GM10266 (cell line): ENCODE measurements around the gene CHRNA4.

ENCODE experiments used
- DNase-seq: peaks from one replicate; pipeline ENCODE4 v3.0.0; 2012; ENCODE audit errors: extremely low spot score
- CTCF ChIP-seq: IDR thresholded peaks from 2 replicates; pipeline ENCODE4 v1.5.1; 2012; ENCODE audit warnings: mild to moderate bottlenecking, low read depth; ENCODE audit not compliant: control insufficient read depth, insufficient read depth; ENCODE audit errors: missing control alignments

The CHRNA4 gene

DNA sequence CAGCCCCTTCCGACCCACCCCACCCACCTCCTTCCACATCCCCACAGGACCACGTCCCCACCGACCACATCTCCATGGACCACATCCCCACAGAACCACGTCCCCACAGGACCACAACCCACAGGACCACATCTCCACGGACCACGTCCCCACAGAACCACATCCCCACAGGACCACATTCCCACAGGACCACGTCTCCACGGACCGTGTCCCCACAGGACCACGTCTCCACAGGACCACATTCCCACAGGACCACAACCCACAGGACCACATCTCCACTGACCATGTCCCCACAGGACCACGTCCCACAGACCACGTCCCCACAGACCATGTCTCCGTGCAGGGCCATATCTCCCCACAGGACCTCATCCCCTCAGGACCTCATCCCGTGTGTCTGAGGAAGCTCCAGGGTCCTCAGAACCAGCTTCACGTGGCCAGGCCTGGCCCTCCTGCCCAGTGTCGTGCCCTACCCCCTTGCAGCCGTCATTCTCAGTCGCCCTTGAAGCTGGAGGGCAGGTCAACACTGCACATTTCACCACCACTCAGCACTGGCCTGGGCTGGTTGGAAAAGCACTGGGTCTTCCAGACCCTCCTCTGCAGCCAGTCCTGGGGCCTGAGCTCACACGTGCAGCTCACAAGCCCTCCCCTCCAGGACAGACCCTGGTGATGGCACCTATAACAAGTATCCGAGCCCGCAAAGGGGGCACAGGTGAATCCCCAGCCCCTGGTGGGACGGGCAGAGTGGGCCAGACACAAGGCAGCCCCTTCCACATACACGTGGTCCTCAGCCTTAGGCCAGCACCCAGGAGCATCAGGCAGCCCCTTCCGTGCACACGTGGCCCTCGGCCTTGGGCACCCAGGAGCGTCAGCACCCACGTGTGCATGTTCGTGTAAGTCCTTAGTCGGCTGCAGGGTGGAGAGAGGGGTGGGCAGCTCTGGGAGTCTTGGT is 3.9 kb downstream of the CHRNA4 start:
- DNase-seq = no peak
- no peak for TF ChIP-seq CTCF

DNA sequence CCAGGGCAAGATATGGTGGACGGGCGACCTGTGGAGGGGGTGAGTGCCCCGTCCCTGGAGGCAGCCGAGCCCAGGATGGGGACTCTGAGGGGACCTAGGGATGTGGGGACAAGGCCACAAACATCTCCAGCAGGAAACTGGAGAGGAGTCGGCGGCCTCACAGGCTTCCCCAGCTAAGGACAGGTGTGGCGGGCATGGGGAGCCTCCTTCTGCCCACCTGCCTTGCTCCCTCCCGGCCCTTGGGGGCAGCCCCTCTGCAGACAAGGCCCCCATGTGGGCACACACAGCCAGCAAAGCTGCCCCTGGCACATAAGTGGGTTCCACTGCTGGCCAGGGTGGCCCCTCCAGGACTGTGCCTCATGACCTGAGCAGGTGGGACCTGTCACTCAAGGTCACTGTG is 4.6 kb downstream of the CHRNA4 start:
- no peak for TF ChIP-seq CTCF
- no peak for DNase-seq

- TF ChIP-seq CTCF = no peak
- DNase-seq = no peak
Observed at GRCh38 chr20:63355781-63356295, 5.3 kb downstream of the CHRNA4 start.

DNA sequence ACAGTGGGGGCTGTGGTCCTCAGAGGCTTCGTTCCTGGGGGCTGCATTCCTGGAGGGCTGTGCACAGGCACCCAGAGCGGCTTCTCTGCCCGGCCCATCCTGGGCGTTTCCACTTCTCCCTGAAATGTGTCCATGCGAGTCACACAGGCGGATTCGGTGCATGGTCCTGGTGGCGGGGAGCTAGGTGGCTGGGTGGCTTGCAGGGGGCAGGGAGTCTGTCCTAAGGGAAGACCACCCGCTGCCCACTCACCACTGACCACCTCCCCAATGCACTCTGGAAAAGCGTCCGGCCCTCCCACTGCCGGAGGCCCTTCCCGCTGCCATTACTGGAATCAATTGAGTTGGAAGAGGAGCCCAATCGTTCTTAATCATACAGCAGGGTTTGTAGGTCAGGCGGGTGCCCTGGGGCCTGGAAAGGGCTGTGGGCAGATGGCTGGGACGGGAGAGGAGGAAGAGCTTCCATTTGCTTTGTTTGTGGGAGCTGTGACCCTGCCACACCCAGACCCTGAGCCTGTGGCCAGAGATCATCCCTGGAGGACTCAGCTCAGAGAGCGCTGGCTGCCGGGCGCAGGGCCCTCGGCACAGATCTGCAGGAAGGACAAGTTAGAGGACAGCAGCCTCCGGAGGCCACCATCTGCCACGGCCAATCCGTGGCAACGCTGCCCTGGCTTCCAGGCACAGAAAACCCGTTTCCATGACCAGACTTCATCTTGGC is 6.4 kb downstream of the CHRNA4 start:
- no peak for TF ChIP-seq CTCF
- DNase-seq = no peak

GRCh38 chr20:63352811-63353221 is 8.3 kb downstream of the CHRNA4 start:
- no peak for TF ChIP-seq CTCF
- no peak for DNase-seq

DNA sequence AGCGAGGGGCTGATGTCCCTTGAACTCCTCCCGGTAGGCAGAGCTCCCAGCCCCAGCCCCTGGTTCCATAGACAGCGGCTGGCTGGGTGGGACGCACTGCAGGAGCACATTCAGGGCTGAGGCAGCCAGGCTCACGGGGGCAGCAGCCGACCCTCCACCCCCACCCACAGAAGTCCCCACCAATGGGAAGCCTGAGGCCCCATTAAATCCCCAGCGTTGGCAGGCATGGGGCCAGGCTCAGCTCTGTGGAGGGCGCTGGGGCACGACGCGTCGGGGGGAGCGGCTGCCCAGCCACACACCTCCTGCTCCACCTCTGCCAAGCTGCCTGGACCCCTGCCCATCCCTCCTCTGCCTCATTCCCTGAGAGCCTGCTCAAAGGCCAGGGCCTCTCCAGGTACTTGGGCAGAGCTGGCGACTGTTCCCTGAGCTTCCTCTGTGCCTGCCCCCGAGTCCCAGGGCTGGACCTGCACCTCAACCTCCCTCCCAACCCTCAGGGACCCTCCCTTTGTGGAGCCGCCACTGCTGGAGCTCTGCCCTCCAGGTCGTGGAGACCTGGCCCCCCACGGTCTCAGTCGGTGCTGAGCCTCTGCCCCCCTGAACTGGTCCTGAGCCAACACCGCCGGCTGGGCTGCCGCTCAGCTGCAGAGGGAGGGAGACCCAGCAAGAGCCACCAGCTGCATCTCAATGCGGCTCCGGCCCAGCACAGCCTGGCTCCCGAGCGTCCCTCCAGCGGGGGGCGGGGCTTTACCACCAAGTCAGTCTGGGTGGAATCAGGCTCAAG is 9.1 kb downstream of the CHRNA4 start:
- no peak for TF ChIP-seq CTCF
- no peak for DNase-seq
